Medulla oblongata (tissue), 1 donor: Measurements from ENCODE around the gene CDK9.
A peak's percentile ranks its signal among the peaks of the same experiment; 100 is the strongest.
"Not testable (repeated sequence)": the region's sequence is repeated elsewhere in the genome, so short reads cannot be mapped to it uniquely, and the experiment has no call there.

Experiments used
- DNase-seq: peaks from one replicate; pipeline ENCODE4 v3.0.0-alpha.2; 2015; ENCODE audit errors: extremely low spot score

CDK9 gene

GRCh38 chr9:127825319-127826051, 39.7 kb downstream of the CDK9 start:
- no peak for DNase-seq

GRCh38 chr9:127826253-127826913, 40.5 kb downstream of the CDK9 start:
- DNase-seq, result no peak

GRCh38 chr9:127828262-127829031, 42.6 kb downstream of the CDK9 start:
- DNase-seq, result peak; percentile 58

GRCh38 chr9:127829205-127829906, 43.5 kb downstream of the CDK9 start:
- no peak for DNase-seq

GRCh38 chr9:127832248-127832647, 46.4 kb downstream of the CDK9 start:
- DNase-seq, result no peak

- DNase-seq, result peak; percentile 12
Measured at GRCh38 chr9:127833555-127833954, 47.7 kb downstream of the CDK9 start.

- peak; percentile 29 for DNase-seq
Measured at GRCh38 chr9:127835991-127836516, 50.2 kb downstream of the CDK9 start.

GRCh38 chr9:127836561-127836960, 50.7 kb downstream of the CDK9 start:
- DNase-seq, result not testable (repeated sequence)

- no peak for DNase-seq
Measured at GRCh38 chr9:127837346-127837745, 51.5 kb downstream of the CDK9 start.

GRCh38 chr9:127838375-127839078, 52.7 kb downstream of the CDK9 start:
- no peak for DNase-seq
